HG02840 (cell line): ENCODE measurements around the gene HEATR5B.
"Not testable (repeated sequence)": the region's sequence is repeated elsewhere in the genome, so short reads cannot be mapped to it uniquely, and the experiment has no call there.

Experiments
- ATAC-seq: cut with Tn5 transposase; IDR thresholded peaks from one replicate; pipeline ENCODE4 v1.9.1; 2021; ENCODE audit warnings: mild to moderate bottlenecking, moderate library complexity, moderate number of reproducible peaks; ENCODE audit not compliant: unreplicated experiment, low FRiP score

Gene HEATR5B

GRCh38 chr2:36952748-36953197, 131.4 kb downstream of the HEATR5B start:
- ATAC-seq: no peak

GRCh38 chr2:36951574-36951973, 132.6 kb downstream of the HEATR5B start:
- no peak for ATAC-seq

- no peak for ATAC-seq
Measured at GRCh38 chr2:36951027-36951518, 133.1 kb downstream of the HEATR5B start.

GRCh38 chr2:36949845-36950244, 134.3 kb downstream of the HEATR5B start:
- no peak for ATAC-seq

GRCh38 chr2:36945240-36945639, 138.9 kb downstream of the HEATR5B start:
- not testable (repeated sequence) for ATAC-seq

GRCh38 chr2:36941867-36942266, 142.3 kb downstream of the HEATR5B start:
- no peak for ATAC-seq

- ATAC-seq: not testable (repeated sequence)
Measured at GRCh38 chr2:36936526-36936925, 147.6 kb downstream of the HEATR5B start.

- not testable (repeated sequence) for ATAC-seq
Measured at GRCh38 chr2:36931688-36932087, 152.5 kb downstream of the HEATR5B start.
